ENCODE data around the gene OR6K6. TPM values are rescaled to one million over a fixed set of nuclear protein-coding genes. Genes with fewer than 3 reads are reported as not detected.

OR6K6 gene
- total and polyA plus RNA-seq, 2 experiments from 2014 or later = not detected

DNA sequence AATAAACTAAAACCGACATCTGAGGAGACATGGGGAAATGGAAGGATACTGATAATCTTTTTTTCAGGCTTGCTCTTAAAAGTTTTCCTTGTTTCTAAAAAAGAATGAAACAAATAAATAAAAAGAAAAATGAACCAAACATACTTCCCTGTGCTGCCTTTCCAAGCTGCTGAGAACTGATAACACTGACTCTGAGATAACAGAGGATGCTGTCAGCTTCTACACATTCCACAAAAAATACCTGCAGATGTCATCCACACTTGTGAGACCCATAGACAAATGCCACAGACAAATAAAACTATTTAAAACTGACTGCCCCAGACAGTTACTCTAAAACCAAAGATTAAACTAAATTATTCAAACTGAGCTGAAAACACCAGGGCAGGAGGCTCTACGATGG is 22.0 kb upstream of the OR6K6 start:
- Histone ChIP-seq H3K9me2 (ENCODE audit: insufficient read depth) (peaks cover 3% of the 10 kb centered on the region; the same call in 1 of the 2 replicates), H3K4me3 (no peak overlapping the region), H3K27me3 (ENCODE audit: insufficient read depth) (no peaks in the 10 kb centered on the region), H3F3A (replicated peaks; ENCODE audit: low read depth) (no peaks in the 10 kb centered on the region), H3K27ac (ENCODE audit: low read depth) (no peak overlapping the region), H3K4me1 (ENCODE audit: insufficient read depth) (no peaks in the 10 kb centered on the region), H3K79me2 (replicated peaks; ENCODE audit: insufficient read depth) (no peaks in the 10 kb centered on the region), H4K20me1 (replicated peaks; ENCODE audit: insufficient read depth) (no peaks in the 10 kb centered on the region), H3K4me2 (no peak overlapping the region), H3K36me3 (ENCODE audit: insufficient read depth) (no peaks in the 10 kb centered on the region), H2AFZ (no peak overlapping the region)
- no peak overlapping the region for H3K27ac Mint-ChIP-seq
- TF ChIP-seq POLR2AphosphoS5 (IDR thresholded peaks at IDR 0.05; ENCODE audit: low read depth) = no peak
- TF ChIP-seq ZNF114 (CRISPR knock-in tag; IDR thresholded peaks at IDR 0.05) = no peak
- TF ChIP-seq CTCF (conservative IDR thresholded peaks at IDR 0.05; ENCODE audit: low read depth in 2 of 2) = no peak
- no peak for TF ChIP-seq CREB1 (CRISPR knock-in tag; IDR thresholded peaks at IDR 0.05; ENCODE audit: low read depth)
- no peak for TF ChIP-seq STAT1 (IDR thresholded peaks at IDR 0.05; ENCODE audit: unreplicated experiment)
- TF ChIP-seq, protein P1, sequence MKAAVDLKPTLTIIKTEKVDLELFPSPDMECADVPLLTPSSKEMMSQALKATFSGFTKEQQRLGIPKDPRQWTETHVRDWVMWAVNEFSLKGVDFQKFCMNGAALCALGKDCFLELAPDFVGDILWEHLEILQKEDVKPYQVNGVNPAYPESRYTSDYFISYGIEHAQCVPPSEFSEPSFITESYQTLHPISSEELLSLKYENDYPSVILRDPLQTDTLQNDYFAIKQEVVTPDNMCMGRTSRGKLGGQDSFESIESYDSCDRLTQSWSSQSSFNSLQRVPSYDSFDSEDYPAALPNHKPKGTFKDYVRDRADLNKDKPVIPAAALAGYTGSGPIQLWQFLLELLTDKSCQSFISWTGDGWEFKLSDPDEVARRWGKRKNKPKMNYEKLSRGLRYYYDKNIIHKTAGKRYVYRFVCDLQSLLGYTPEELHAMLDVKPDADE (IDR thresholded peaks at IDR 0.05) = no peak
- no peak for TF ChIP-seq REST (IDR thresholded peaks at IDR 0.05; ENCODE audit: unreplicated experiment)
- TF ChIP-seq, protein P2, sequence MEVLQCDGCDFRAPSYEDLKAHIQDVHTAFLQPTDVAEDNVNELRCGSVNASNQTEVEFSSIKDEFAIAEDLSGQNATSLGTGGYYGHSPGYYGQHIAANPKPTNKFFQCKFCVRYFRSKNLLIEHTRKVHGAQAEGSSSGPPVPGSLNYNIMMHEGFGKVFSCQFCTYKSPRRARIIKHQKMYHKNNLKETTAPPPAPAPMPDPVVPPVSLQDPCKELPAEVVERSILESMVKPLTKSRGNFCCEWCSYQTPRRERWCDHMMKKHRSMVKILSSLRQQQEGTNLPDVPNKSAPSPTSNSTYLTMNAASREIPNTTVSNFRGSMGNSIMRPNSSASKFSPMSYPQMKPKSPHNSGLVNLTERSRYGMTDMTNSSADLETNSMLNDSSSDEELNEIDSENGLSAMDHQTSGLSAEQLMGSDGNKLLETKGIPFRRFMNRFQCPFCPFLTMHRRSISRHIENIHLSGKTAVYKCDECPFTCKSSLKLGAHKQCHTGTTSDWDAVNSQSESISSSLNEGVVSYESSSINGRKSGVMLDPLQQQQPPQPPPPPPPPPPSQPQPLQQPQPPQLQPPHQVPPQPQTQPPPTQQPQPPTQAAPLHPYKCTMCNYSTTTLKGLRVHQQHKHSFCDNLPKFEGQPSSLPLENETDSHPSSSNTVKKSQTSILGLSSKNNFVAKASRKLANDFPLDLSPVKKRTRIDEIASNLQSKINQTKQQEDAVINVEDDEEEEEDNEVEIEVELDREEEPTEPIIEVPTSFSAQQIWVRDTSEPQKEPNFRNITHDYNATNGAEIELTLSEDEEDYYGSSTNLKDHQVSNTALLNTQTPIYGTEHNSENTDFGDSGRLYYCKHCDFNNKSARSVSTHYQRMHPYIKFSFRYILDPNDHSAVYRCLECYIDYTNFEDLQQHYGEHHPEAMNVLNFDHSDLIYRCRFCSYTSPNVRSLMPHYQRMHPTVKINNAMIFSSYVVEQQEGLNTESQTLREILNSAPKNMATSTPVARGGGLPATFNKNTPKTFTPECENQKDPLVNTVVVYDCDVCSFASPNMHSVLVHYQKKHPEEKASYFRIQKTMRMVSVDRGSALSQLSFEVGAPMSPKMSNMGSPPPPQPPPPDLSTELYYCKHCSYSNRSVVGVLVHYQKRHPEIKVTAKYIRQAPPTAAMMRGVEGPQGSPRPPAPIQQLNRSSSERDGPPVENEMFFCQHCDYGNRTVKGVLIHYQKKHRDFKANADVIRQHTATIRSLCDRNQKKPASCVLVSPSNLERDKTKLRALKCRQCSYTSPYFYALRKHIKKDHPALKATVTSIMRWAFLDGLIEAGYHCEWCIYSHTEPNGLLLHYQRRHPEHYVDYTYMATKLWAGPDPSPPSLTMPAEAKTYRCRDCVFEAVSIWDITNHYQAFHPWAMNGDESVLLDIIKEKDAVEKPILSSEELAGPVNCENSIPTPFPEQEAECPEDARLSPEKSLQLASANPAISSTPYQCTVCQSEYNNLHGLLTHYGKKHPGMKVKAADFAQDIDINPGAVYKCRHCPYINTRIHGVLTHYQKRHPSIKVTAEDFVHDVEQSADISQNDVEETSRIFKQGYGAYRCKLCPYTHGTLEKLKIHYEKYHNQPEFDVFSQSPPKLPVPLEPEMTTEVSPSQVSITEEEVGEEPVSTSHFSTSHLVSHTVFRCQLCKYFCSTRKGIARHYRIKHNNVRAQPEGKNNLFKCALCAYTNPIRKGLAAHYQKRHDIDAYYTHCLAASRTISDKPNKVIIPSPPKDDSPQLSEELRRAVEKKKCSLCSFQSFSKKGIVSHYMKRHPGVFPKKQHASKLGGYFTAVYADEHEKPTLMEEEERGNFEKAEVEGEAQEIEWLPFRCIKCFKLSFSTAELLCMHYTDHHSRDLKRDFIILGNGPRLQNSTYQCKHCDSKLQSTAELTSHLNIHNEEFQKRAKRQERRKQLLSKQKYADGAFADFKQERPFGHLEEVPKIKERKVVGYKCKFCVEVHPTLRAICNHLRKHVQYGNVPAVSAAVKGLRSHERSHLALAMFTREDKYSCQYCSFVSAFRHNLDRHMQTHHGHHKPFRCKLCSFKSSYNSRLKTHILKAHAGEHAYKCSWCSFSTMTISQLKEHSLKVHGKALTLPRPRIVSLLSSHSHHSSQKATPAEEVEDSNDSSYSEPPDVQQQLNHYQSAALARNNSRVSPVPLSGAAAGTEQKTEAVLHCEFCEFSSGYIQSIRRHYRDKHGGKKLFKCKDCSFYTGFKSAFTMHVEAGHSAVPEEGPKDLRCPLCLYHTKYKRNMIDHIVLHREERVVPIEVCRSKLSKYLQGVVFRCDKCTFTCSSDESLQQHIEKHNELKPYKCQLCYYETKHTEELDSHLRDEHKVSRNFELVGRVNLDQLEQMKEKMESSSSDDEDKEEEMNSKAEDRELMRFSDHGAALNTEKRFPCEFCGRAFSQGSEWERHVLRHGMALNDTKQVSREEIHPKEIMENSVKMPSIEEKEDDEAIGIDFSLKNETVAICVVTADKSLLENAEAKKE (CRISPR knock-in tag; IDR thresholded peaks at IDR 0.05) = no peak
- no peak for TF ChIP-seq ZNF331 (CRISPR knock-in tag; IDR thresholded peaks at IDR 0.05; ENCODE audit: low read depth)
- TF ChIP-seq NANOG (IDR thresholded peaks at IDR 0.05; ENCODE audit: borderline replicate concordance) = no peak
- no peak for TF ChIP-seq EZH2phosphoT487 (IDR thresholded peaks at IDR 0.05; ENCODE audit: unreplicated experiment)
- no peak for TF ChIP-seq JUNB (IDR thresholded peaks at IDR 0.05; ENCODE audit: unreplicated experiment)
- no peak for TF ChIP-seq EZH2 (IDR thresholded peaks at IDR 0.05; ENCODE audit: low read depth, unreplicated experiment)
- no peaks in the 10 kb centered on the region for H3K27me3 Mint-ChIP-seq (ENCODE audit: insufficient read depth, low read depth, poor library complexity)
- no peaks in the 10 kb centered on the region for H3K9me3 Mint-ChIP-seq
- ATAC-seq = no peak
- no peaks in the 10 kb centered on the region for H3K4me1 Mint-ChIP-seq
- DNase-seq (ENCODE audit: low spot score) = no peak
- H3K36me3 Mint-ChIP-seq (ENCODE audit: low read depth) = no peaks in the 10 kb centered on the region
- H3K4me3 Mint-ChIP-seq = no peak overlapping the region
